Testis (tissue), 2 donors: ENCODE measurements around the gene EEF1G.

Experiments
- CTCF ChIP-seq, 3 experiments: fragments of 450-650 bp in 2 of 3; fragments of 200-600 bp in 1 of 3; sonication (generic) in 1 of 3; IDR thresholded peaks; one replicate each; pipeline ENCODE4 v1.5.1; 2016 to 2019; ENCODE audit warnings: antibody characterized with exemption in 3 of 3, mild to moderate bottlenecking in 2 of 3, moderate library complexity in 1 of 3
- POLR2A ChIP-seq: fragments of 450-650 bp; IDR thresholded peaks from one replicate; pipeline ENCODE4 v1.6.1; 2017; ENCODE audit warnings: antibody characterized with exemption, mild to moderate bottlenecking, moderate library complexity

GRCh38 chr11:62542111-62542745, 31.5 kb downstream of the EEF1G start:
- TF ChIP-seq CTCF (IDR thresholded peaks at IDR 0.05): no peak
- TF ChIP-seq POLR2A: no peak
